Activated CD8-positive, alpha-beta memory T cell treated with anti-CD3 and anti-CD28 coated beads, Interleukin-2, amount 50 U/mL, for 24 hours (primary cell): Measurements from ENCODE around the gene TBC1D14.

ENCODE experiments used
- DNase-seq: peaks from one replicate; pipeline ENCODE4 v3.0.0-alpha.2; 2020; ENCODE audit errors: extremely low read depth

The TBC1D14 gene

DNA sequence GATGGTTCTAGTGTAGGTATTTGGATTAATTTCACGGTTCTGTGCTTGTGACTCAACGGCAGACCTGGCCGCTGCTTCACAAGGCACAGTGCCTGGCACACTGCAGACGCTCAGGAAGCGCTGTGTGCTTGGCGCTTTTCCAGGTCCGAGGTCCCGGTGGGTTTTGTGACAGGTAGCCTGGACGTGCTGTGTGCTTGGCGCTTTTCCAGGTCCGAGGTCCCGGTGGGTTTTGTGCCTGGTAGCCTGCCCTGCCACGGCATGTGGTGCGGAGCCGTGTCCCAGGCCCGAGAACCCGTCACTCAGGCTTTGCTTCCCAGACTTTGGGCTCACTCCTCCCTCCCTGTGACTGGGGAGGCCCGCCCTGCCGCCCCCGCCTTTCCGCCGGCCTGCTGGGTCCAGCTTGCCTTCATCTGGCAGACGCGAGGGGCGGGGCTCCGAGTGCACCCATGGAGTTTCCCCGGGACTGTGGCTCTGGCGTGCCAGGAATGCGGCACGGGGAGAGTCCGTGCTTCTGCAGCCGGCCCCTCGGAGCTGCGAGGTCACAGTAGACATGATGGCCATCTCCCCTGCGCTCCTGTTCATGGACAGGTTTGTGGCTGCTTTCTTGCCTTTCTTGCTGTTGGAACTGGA, 44.2 kb downstream of the TBC1D14 start:
- DNase-seq: no peak

GRCh38 chr4:6955261-6955911, 45.8 kb downstream of the TBC1D14 start:
- no peak for DNase-seq

DNA sequence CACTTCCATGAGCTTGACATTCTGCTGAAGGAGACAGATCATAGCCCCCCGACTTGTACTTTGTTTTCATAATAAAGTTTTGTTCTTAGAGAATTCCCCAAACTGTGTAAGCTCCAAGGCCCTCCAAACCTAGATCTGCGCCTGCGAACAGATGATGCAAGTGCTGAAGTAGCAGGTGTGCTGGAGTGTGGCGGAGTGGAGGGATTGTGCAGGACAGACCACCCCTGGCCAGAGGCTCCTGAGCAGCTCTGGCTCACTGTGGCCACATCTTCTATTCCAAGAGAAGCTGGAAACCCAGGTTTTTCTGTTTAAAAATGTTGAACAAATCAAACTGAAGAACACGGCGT, 46.4 kb downstream of the TBC1D14 start:
- no peak for DNase-seq

DNA sequence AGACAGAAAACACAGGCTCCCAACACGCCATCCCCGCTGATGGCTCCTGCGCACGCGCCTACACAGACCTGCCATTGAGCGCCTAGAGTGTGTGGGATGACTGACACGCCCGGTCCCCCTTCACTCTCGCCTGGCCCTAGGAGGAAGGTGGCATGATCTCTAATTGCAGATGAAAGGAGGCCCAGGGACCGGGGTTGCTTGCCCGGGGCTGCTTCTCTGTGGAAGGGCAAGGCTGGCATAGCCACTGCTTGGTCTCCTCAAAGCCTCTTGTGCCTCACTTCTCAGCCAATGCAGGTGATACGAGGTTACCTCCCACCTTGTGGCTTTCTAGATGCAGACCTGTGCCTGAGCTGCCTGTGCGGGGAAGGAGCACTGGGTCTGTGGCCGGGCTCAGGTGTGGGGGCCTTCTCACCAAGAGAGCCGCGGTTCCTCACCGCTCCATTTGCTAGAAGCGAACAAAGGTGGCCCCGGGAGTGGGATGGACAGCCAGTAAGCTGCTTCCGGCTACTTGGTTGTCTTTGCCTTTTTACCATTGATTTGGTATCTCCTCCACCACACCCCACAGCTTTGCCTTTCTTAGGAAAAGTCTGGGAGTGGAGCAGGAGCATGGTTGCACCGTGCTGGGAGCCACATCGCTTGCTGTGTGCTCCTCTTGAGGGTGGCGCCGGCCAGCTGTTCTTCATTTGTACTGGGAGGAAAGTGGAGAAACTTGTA, 47.0 kb downstream of the TBC1D14 start:
- DNase-seq: no peak

DNA sequence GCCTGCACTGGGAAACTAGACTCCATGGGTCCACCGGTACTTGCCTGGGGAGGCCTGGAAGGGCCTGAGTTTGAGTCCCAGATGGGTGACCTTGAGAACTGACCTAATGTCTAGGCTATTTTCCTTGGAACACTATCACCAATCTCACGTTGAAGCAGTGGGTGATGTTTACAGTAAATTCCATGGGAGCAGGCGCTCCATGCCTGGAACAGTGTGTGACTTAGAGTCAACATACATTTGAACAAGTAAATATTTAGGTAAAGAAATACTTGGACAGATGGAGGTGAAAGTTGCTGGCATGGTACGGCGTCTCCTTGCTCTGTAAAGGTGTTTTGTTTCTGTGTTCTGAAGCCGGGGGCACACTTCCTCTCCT, 47.5 kb downstream of the TBC1D14 start:
- DNase-seq: no peak

DNA sequence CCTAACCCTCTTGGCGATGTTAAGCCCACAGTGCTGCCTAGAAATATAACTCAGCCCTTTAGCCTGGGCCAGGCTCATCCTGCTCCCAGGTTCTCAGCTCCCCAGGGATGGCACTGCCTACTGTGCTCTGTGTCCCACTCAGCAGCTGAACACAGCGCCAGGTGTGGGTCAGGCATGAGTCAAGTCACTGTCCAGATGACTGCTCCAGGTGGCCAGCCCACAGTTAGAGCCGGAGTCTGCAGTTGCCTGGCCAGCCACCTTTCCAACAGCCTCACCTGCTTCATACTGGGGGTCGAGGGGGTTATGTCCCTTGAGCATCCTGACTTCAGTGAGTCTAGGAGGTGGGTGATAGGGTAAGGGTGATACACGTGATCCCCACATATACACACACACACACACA, 48.4 kb downstream of the TBC1D14 start:
- DNase-seq: no peak

DNA sequence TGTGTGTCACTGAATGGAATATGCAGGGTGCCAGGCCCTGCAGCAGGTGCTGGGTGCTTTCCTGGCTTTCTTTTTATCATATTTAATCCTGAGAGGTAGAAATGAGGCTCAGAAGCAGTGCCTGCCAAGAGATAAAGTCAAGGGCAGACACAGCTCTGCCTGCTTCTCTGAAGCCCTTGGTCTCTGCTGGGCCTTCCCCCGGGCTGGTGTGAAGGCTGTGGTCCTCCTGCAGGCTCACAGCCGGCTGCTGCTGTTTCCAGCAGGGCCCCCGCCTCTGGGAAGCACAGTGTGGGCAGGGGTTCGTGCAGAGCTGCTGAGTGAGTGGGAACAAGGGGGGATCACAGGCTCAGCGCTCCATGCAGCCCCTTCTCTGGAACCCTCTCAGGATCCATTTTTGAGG, 49.6 kb downstream of the TBC1D14 start:
- no peak for DNase-seq

DNA sequence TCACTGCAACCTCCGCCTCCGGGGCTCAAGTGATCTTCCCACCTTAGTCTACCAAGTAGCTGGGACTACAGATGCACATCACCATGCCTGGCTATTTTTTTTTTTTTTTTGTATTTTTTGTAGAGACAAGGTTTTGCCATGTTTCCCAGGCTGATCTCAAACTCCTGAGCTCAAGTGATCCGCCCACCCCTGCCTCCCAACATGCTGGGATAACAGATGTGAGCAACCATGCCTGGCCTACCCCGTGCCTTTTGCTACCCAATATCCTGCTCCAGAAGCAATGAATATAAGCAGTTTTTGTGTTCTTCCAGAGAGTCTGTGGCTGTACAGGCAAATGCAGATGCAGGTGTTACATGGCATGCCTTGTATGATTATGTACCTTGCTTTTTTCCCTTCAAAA, 50.5 kb downstream of the TBC1D14 start:
- no peak for DNase-seq

- DNase-seq: no peak
Measured at GRCh38 chr4:6960628-6961412, 51.2 kb downstream of the TBC1D14 start.

- no peak for DNase-seq
Measured at GRCh38 chr4:6961496-6962210, 52.0 kb downstream of the TBC1D14 start.

DNA sequence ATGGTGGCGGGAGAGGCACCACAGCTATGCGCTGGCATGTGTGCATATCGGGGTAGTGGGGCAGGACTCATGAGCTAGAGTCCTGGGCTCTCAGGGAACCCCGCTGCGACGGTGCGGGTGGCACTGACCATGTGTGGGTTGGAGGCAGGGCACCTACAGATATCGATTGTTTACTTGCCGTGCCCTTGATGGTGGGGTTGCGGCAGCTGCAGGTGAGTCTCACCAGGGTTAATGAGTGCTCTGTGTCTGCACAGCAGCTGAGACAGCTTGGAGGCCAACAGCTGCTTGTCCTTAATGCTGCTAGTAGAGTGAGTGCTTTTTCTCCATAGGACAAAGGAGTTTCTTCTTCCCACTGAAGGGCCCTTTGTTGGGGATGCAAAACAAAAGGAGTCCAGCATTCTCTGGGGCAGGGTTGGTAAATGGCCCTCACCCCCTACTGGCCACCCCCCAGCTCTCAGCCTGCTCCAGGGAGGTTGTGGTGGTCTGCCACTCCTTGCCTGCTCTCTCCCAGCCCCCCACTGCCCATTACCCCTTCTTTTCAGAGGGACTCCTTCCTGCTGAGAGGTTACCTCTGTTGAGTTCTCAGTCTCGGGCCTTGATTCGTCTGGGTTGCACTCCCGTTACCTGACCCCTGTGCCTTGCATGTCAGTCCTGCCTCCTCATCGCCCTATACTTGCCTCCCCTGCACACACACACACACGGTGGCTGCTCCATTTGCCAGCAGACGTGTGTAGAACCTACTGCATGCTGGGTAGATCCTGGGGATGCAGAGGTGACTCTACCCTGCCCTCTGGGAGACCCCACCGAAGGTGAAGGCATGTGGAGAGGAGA, 52.8 kb downstream of the TBC1D14 start:
- DNase-seq: no peak

DNA sequence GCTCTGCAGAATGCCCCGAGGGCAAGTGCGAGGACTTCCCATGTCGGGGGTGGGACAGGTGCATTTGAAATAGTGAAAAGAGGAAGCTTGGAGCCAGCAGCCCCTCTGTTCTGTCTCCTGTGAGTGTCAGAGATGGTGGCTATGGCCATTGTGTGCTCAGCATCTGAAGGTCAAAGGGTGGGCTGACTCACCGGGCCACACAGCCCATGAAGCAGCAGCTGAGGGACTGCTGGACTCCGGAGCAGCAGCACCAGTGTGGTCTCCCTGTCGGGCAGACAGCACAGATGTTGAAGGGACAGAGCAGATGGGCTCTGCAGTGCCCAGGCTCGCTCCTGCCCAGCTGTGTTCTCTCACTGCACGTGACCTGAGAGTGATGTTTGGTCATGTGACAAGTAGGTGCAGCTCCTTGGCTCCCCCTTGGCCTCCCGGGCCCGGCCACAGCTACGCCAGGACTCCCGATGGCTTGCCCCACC, 53.5 kb downstream of the TBC1D14 start:
- DNase-seq: no peak

DNA sequence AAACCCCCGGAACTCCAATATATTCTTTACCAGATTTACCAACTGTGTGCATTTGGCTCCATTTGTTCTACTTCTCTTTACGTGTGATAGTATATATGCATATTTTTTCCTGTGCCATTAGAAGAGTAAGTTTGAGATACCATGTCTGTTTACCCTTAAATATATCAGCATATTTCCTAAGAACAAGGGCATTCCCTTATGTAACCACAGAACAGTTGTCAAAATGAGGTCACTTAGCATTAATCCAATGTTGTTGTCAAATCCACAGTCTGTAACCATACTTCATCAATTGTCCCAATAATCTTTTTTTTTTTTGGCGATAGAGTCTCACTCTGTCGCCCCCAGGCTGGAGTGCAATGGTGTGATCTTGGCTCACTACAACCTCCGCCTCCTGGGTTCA, 55.2 kb downstream of the TBC1D14 start:
- no peak for DNase-seq

- no peak for DNase-seq
Measured at GRCh38 chr4:6965329-6965728, 55.7 kb downstream of the TBC1D14 start.

GRCh38 chr4:6967846-6968340, 58.3 kb downstream of the TBC1D14 start:
- no peak for DNase-seq

DNA sequence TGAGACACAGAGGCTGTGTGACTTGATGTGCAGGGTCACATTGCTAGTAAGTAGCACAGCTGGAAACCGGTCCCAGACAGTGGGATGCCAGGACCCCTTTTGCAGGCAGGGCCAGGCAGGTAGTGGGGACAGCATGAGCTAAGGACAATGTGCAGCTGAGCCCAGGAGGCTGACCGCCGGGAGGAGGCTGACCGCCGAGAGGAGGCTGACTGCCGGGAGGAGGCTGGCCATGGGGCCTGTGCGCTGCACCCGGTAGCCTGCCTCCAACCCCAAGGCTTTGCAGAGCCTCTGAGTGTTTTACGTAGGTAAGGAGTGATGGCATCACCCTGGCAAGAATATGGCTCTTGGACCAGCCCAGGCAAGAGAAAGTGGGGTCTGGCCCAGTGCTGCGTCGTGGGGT, 58.9 kb downstream of the TBC1D14 start:
- DNase-seq: no peak

DNA sequence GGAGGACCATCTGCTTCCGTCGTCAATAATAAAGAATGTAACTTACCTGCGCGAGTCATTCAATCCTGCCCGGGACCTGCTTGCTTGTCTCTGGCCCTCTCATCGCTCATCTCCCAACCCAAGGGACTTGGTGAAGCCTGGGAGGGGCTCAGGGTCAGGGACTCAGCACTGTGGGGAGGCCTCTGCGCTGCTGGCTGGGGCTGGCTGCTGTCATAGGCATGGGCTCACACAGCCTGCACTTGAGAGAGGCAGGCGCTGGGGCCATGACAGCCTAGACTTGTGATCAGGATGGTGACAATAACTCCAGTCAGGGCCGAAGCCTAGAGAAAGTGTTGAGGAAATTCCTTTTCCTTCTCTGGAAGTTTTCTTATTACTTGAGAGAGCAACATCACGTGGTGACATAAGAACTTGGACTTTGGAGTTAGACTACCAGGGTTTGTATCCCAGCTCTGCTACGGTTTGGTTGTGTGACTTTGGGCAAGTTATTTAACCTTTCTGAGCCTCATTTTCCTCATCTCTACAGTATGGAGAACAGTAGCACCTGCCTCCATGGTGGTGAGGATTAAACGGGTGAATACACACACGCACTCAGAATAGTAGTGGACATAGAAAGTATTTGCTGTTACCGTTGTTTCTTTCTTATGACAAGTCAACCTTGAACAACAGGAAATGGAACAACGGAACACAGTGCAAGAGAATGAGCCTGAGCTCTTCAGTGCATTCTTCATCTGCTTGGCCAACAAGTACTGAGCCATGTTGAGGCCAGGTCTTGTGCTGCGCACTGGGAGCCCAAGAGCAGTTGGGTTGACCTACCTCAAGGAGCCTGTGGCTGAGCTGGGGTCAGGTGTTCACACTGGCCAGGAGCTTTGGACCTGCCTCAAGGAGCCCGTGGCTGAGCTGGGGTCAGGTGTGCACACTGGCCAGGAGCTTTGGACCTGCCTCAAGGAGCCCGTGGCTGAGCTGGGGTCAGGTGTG, 60.5 kb downstream of the TBC1D14 start:
- DNase-seq: no peak

- no peak for DNase-seq
Measured at GRCh38 chr4:6971536-6972374, 62.1 kb downstream of the TBC1D14 start.

DNA sequence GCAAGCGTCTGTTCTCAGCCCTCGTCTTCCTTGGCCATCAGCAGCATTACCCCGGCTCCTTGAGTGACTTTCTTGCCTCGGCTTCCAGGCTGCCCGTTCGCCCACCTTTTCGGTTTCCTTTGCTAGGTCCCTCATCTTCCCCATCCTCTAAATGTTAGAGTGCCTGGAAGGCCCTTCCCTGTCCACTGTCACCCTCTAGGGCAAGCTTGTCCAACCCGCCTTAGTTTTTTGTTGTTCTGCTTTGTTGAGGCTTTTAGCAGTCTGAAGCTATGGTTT, 62.7 kb downstream of the TBC1D14 start:
- no peak for DNase-seq
